ENCODE results near the gene JARID2.

DNA sequence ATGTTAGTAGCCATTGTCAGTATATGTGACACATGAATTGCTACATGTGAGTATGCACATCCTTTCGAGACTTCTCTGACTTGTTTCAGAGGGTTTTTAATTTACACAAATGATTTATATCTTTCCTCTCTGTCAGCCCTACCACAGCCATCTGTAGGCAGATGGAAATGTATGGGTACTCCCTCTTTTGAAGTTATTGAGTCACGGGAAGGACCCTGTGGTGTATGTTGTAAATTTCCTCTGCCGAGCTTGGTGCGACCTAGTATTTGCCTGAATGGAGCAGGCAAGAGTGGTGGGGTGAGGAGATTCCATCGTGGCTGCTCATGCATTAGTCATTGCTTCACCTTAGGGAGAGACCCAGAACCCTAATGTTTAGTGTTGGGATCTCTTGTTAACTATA lies 171.9 kb downstream of the JARID2 start:
- TF ChIP-seq, protein P1, sequence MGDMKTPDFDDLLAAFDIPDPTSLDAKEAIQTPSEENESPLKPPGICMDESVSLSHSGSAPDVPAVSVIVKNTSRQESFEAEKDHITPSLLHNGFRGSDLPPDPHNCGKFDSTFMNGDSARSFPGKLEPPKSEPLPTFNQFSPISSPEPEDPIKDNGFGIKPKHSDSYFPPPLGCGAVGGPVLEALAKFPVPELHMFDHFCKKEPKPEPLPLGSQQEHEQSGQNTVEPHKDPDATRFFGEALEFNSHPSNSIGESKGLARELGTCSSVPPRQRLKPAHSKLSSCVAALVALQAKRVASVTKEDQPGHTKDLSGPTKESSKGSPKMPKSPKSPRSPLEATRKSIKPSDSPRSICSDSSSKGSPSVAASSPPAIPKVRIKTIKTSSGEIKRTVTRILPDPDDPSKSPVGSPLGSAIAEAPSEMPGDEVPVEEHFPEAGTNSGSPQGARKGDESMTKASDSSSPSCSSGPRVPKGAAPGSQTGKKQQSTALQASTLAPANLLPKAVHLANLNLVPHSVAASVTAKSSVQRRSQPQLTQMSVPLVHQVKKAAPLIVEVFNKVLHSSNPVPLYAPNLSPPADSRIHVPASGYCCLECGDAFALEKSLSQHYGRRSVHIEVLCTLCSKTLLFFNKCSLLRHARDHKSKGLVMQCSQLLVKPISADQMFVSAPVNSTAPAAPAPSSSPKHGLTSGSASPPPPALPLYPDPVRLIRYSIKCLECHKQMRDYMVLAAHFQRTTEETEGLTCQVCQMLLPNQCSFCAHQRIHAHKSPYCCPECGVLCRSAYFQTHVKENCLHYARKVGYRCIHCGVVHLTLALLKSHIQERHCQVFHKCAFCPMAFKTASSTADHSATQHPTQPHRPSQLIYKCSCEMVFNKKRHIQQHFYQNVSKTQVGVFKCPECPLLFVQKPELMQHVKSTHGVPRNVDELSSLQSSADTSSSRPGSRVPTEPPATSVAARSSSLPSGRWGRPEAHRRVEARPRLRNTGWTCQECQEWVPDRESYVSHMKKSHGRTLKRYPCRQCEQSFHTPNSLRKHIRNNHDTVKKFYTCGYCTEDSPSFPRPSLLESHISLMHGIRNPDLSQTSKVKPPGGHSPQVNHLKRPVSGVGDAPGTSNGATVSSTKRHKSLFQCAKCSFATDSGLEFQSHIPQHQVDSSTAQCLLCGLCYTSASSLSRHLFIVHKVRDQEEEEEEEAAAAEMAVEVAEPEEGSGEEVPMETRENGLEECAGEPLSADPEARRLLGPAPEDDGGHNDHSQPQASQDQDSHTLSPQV (IDR thresholded peaks at IDR 0.05): no peak
- TF ChIP-seq, protein P2, sequence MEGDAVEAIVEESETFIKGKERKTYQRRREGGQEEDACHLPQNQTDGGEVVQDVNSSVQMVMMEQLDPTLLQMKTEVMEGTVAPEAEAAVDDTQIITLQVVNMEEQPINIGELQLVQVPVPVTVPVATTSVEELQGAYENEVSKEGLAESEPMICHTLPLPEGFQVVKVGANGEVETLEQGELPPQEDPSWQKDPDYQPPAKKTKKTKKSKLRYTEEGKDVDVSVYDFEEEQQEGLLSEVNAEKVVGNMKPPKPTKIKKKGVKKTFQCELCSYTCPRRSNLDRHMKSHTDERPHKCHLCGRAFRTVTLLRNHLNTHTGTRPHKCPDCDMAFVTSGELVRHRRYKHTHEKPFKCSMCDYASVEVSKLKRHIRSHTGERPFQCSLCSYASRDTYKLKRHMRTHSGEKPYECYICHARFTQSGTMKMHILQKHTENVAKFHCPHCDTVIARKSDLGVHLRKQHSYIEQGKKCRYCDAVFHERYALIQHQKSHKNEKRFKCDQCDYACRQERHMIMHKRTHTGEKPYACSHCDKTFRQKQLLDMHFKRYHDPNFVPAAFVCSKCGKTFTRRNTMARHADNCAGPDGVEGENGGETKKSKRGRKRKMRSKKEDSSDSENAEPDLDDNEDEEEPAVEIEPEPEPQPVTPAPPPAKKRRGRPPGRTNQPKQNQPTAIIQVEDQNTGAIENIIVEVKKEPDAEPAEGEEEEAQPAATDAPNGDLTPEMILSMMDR (IDR thresholded peaks at IDR 0.05 in 2 of 3, conservative IDR thresholded peaks at IDR 0.05 in 1 of 3; ENCODE audit: control insufficient read depth in 2 of 3, extremely low read depth in 1 of 3, insufficient read depth in 1 of 3, low read depth in 3 of 3, low read length in 3 of 3): no peak
- no peak for TF ChIP-seq USF1 (IDR thresholded peaks at IDR 0.05; ENCODE audit: borderline replicate concordance, extremely low read length, insufficient read depth, low read depth, low read length)
- TF ChIP-seq TAF1 (IDR thresholded peaks at IDR 0.05; ENCODE audit: borderline replicate concordance, low read depth, low read length): no peak
- no peak for TF ChIP-seq POLR2AphosphoS5 (IDR thresholded peaks at IDR 0.05; ENCODE audit: low read length)
- TF ChIP-seq EP300 (IDR thresholded peaks at IDR 0.05; ENCODE audit: borderline replicate concordance in 1 of 2, control insufficient read depth in 1 of 2, low read depth in 2 of 2, low read length in 2 of 2): no peak
- TF ChIP-seq NBN (IDR thresholded peaks at IDR 0.05): no peak
- TF ChIP-seq ZNF622 (IDR thresholded peaks at IDR 0.05): no peak
- no peak for TF ChIP-seq CUX1 (IDR thresholded peaks at IDR 0.05; ENCODE audit: insufficient replicate concordance, low read depth, low read length)
